GM12801 (cell line): ENCODE data around the gene GRIK1.

Experiments used
- TF ChIP-seq, protein P1 (sequence below): IDR thresholded peaks from one replicate; pipeline ENCODE4 v1.5.1; 2011; ENCODE audit warnings: control low read depth; ENCODE audit not compliant: insufficient read length; ENCODE audit errors: extremely low read depth

Gene GRIK1

DNA sequence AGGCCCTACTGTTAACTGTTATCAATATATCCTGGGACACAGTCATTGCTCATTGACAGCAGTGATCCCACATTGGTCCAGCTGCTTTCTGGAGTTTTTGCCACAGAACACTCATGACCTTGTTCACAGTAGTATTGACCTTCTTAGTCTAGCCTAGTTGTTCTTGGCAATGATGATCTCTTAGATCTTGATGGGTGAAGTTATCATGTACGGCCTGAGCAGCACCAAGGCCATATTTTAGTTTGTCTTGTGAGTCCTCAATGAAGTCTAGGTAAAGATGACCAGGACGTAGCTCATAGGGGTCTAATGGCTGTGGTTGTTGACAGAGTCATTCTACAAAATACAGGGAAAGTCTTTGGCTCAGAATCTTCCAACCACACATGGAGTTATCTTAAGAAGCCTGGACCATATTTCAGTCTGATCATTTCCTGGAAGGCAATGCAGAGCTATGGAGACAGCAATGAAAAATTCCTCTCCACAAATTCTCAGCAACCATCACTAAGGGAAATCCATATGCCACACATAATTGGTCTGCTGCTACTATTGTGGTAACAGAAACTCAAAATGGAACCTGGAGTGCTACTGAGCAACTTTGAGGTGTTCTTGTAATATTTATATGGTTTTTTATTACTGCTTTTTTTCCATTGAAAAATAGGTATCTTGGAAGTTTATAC is 279.6 kb downstream of the GRIK1 start:
- TF ChIP-seq, protein P1, sequence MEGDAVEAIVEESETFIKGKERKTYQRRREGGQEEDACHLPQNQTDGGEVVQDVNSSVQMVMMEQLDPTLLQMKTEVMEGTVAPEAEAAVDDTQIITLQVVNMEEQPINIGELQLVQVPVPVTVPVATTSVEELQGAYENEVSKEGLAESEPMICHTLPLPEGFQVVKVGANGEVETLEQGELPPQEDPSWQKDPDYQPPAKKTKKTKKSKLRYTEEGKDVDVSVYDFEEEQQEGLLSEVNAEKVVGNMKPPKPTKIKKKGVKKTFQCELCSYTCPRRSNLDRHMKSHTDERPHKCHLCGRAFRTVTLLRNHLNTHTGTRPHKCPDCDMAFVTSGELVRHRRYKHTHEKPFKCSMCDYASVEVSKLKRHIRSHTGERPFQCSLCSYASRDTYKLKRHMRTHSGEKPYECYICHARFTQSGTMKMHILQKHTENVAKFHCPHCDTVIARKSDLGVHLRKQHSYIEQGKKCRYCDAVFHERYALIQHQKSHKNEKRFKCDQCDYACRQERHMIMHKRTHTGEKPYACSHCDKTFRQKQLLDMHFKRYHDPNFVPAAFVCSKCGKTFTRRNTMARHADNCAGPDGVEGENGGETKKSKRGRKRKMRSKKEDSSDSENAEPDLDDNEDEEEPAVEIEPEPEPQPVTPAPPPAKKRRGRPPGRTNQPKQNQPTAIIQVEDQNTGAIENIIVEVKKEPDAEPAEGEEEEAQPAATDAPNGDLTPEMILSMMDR: no peak

DNA sequence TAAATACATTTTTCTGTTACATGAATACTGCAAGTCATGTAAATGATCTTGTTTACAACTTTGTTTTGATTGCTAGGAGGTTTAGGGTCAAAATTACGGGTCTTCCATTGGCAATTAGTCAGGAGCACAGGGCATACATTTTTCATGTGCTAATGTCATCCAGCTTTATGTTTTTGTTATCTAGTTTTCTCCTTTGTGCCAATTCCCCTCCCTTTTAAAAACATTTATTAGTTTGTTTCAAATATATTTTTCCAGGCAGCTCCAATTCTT is 280.9 kb downstream of the GRIK1 start:
- TF ChIP-seq, protein P1: no peak

DNA sequence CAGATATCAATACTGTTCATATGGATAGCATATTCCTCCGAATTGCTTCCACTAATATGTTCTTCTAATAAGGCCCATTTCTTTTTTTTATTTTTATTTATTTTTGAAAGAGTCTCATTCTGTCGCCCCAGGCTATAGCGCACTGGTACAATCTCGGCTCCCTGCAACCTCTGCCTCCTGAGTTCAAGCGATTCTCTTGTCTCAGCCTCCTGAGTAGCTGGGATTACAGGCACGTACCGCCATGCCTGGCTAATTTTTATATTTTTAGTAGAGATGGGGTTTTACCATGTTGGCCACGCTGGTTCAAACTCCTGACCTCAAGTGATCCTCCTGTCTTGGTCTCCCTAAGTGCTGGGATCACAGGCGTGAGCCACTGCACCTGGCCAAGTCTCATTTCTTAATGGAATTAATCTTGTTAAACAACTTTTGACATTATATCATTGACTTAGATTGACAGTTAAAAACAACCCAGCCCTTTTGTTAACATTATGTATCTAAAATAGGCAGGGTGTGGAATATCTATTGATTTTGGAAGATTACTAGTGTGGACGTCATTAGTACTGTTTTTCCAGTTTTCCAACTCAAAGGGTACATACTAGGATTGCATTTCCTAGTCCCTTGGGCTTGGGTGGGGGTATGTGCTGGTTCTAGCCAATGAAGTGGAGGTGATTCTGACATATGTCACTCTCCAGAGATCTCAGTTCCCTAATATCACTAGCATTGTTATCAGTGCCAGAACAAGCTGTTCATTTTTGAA is 281.4 kb downstream of the GRIK1 start:
- TF ChIP-seq, protein P1: no peak

DNA sequence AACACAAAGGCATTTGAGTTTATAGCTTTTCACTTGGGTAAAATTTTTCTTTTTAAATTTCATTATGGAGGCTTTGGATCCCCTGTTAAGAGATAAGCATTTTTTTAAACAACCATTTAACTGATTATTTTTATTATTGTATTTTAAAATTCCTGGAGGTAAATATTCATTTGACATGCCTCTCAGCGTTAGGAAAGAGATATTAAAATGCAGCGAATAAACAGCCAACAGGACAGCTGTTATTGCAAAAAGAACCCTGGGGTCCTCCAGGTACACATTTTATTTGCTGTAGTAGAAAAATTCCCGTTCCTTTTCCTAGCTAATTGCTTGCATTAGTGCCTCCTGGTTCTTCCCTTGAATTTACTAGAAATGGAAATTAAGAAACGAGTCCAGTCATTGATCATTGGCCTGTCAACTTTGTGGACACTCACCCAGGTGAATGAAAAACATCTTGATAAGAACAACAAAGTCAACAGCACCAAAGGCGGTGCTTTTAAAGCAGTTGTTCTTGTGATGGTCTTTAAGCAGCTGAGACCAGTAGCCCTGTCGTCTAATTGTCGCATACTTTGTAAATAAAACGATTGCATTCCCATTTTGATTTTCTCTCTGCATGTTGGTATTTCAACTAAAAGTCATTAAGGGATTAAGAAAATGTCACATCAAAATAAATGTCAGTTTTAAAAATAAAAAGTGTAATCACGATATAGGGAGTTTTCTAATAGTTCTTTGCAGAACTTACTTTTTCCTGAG is 282.4 kb downstream of the GRIK1 start:
- TF ChIP-seq, protein P1: no peak

DNA sequence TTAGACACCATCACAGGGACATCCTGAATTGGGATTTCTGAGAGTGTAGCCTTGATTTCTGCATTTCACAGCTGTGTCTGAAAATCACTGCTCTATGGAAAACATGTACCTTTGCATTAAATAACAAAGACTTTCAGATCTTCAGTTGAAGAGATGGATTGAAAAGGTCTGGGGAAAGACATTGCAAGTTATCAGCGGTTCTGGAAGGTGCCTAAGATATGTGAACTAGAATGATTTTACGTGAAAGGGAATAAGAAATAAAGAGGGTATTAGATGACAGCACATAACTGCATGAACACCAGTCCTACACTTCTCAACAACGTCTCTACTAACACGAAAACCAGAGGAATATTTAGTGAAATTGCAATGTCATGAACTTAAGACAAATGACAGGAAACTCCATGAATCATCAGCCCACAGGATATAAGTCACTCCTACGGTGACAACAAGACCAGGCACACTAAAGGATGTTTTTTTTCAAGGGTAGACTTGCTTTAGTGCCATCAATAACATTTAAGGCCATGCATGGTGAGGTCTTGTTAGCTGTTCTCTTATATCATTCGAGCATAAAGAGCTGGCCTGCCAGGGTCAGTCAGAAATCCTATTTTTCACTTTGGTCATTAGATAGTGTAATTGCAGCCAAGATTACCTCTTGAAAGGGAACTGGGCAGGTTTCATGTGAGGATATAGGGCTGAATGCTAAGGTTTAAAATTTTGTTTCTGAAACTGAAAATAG is 283.1 kb downstream of the GRIK1 start:
- TF ChIP-seq, protein P1: no peak

DNA sequence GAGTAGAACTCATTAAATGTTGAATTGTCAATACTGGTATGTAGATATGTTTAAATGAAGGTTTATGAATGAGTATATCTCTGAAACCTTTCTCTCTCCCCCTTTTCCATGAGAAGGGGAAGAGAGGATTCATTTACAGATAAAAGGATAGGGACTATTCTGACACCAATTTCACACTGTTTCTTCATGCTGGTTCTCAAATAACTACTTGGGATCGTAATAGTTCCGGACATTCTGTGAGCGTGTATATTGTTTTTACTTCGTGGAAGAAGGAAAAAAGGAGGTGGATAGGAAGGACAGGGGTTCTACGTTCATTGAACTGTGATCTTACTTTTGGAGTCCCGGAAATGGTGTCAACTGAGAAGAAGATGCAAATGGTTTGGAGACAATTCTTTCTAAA is 284.2 kb downstream of the GRIK1 start:
- TF ChIP-seq, protein P1: no peak

DNA sequence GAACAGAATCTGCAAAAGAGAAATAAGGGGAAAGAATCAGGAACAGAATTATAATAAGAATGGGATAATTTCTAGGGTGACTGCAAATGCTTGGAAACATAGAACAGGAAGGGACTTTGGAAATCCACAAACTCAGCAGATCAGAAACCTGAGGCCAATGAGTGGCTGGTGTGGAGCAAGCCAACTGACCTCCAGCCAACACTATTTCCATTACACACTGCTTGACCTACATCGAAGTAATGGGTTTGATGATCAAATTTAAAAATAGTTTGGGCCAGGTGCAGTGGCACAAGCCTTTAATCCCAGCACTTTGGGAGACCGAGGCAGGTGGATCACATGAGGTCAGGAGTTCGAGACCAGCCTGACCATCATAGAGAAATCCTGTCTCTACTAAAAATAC is 284.9 kb downstream of the GRIK1 start:
- TF ChIP-seq, protein P1: no peak
